ENCODE data around the gene CUBN. TPM values are rescaled to one million over a fixed set of nuclear protein-coding genes. Genes with fewer than 3 reads are reported as not detected.

Gene CUBN
- total and polyA plus RNA-seq, 9 of the 15 experiments (the other 6 are each of a cell fraction or from before 2014, with no cell fraction given) = 0.04 to 0.33 (median 0.09) TPM

DNA sequence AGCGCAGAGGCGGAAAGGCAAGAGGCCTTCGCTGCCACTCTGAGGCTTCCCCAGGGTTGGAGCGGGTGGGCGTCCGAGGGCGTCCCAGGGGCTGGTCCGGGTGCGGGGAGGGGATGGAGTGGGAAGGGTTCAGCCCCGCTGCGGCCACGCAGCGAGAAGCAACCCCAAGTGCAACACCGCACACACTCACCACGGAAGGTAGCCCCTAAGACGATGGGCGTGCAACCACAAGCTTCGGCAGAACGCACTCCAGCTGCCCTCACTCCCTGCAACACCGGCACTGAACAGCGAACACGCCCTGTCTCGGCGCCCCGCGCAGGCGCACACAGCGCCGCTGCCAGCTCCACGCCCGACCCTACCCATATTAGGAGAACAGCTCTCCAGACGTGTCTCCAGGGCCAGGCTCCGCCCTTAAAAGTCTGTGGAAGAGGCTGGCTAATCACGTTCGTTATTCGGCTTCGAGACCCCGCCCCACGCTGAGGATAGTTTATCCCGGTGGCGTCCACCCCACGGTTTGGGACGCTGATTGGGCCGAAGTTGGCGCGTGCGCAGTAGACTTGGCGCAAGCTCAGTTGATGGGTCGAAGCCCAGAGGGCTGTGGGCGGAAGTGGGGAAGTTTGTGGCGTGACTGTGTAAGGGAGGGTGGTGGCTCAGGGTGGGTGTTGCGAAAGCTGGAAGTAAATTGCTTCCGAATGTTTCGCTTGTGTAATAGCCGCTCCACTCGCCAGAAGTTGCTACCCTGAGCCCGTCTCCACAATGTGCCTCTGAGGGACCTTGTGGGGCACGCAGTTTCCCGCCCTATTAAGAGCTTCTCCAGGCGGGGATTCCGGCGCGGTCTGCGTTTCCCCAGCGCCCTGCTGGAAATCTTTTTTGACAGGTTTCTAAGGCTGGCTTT lies 312.2 kb downstream of the CUBN start, which contains the start of gene RSU1 (continued):
- TF ChIP-seq, protein P1, sequence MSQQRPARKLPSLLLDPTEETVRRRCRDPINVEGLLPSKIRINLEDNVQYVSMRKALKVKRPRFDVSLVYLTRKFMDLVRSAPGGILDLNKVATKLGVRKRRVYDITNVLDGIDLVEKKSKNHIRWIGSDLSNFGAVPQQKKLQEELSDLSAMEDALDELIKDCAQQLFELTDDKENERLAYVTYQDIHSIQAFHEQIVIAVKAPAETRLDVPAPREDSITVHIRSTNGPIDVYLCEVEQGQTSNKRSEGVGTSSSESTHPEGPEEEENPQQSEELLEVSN (IDR thresholded peaks at IDR 0.05; ENCODE audit: borderline replicate concordance in 1 of 2, extremely low read depth in 1 of 2, insufficient read depth in 1 of 2, insufficient read length in 1 of 2, low read depth in 1 of 2, low read length in 1 of 2, poor library complexity in 1 of 2, severe bottlenecking in 1 of 2) = peak; percentile 75 to 94
- TF ChIP-seq TRIM25 (IDR thresholded peaks at IDR 0.05; ENCODE audit: borderline replicate concordance) = no peak
- TF ChIP-seq ETV1 (tag; conservative IDR thresholded peaks at IDR 0.05; ENCODE audit: low read depth) = peak; percentile 78
- TF ChIP-seq UBTF (IDR thresholded peaks at IDR 0.05; ENCODE audit: borderline replicate concordance in 1 of 2, low read depth in 2 of 2, low read length in 2 of 2) = no peak
- 0 out of 4 replicates have a peak, but pooled peaks of 1 of the 2 experiments have one; percentile 44 for TF ChIP-seq ETV6 (IDR thresholded peaks at IDR 0.05; ENCODE audit: borderline replicate concordance in 1 of 2, low read depth in 2 of 2, low read length in 1 of 2)
- TF ChIP-seq ETV6 (CRISPR knock-in tag; IDR thresholded peaks at IDR 0.05; ENCODE audit: borderline replicate concordance) = no peak
- no peak for TF ChIP-seq CREBBP (IDR thresholded peaks at IDR 0.05; ENCODE audit: low read depth, low read length)
- no peak for TF ChIP-seq CBX8 (IDR thresholded peaks at IDR 0.05; ENCODE audit: borderline replicate concordance, extremely low read depth, low read depth, low read length, poor library complexity, severe bottlenecking)
- TF ChIP-seq SRSF3 (IDR thresholded peaks at IDR 0.05; ENCODE audit: insufficient read depth, low read length) = no peak
- no peak; the same call in 1 of the 2 replicates for TF ChIP-seq ZBED1 (IDR thresholded peaks at IDR 0.05)
- TF ChIP-seq HOMEZ (CRISPR knock-in tag; IDR thresholded peaks at IDR 0.05) = no peak
- no peak for TF ChIP-seq GATAD2B (IDR thresholded peaks at IDR 0.05; ENCODE audit: borderline replicate concordance)
- TF ChIP-seq ATF7 (IDR thresholded peaks at IDR 0.05) = peak; percentile 78
- no peak for TF ChIP-seq DMBX1 (CRISPR knock-in tag; IDR thresholded peaks at IDR 0.05; ENCODE audit: borderline replicate concordance)
- TF ChIP-seq BHLHE40 (IDR thresholded peaks at IDR 0.05; ENCODE audit: low read length) = peak; percentile 68
- TF ChIP-seq, protein P2, sequence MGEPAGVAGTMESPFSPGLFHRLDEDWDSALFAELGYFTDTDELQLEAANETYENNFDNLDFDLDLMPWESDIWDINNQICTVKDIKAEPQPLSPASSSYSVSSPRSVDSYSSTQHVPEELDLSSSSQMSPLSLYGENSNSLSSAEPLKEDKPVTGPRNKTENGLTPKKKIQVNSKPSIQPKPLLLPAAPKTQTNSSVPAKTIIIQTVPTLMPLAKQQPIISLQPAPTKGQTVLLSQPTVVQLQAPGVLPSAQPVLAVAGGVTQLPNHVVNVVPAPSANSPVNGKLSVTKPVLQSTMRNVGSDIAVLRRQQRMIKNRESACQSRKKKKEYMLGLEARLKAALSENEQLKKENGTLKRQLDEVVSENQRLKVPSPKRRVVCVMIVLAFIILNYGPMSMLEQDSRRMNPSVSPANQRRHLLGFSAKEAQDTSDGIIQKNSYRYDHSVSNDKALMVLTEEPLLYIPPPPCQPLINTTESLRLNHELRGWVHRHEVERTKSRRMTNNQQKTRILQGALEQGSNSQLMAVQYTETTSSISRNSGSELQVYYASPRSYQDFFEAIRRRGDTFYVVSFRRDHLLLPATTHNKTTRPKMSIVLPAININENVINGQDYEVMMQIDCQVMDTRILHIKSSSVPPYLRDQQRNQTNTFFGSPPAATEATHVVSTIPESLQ (CRISPR knock-in tag; IDR thresholded peaks at IDR 0.05) = no peak

Measured in K562 (cell line).